ENCODE results near the gene SRRM3. TPM values are rescaled to one million over a fixed set of nuclear protein-coding genes. Genes with fewer than 3 reads are reported as not detected.
"Not testable (repeated sequence)": the region's sequence is repeated elsewhere in the genome, so short reads cannot be mapped to it uniquely, and the experiment has no call there.

The SRRM3 gene
- total and polyA plus RNA-seq, 2 donors, result 0.58 to 3.0 TPM

- not testable (repeated sequence) for H3K4me1 ChIP-seq (ENCODE audit: insufficient read depth); DNase-seq (ENCODE audit: extremely low spot score); H3K4me3 ChIP-seq (ENCODE audit: low read depth, low read length); H3K27ac ChIP-seq (ENCODE audit: low read depth); H3K36me3 ChIP-seq (ENCODE audit: insufficient read depth)
- 96% methylated on average over 2 of the region's 2 CpGs for WGBS
Measured at GRCh38 chr7:76335417-76335816, 133.7 kb downstream of the SRRM3 start.

GRCh38 chr7:76336094-76336493 is 134.4 kb downstream of the SRRM3 start:
- H3K27ac ChIP-seq (ENCODE audit: low read depth), result no peak overlapping the region
- H3K4me3 ChIP-seq (ENCODE audit: low read depth, low read length), result no peak overlapping the region
- no peaks in the 10 kb centered on the region for H3K36me3 ChIP-seq (ENCODE audit: insufficient read depth)
- DNase-seq (ENCODE audit: extremely low spot score), result no peak
- H3K4me1 ChIP-seq (ENCODE audit: insufficient read depth), result peaks cover 1% of the 10 kb centered on the region

Other genes with a start within 250 kb of the SRRM3 start
- 17.8 TPM for gene TMEM120A, start 207.3 kb upstream of the SRRM3 start, total RNA-seq
- 90.2 TPM for gene TMEM120A, start 207.3 kb upstream of the SRRM3 start, polyA plus RNA-seq
- gene STYXL1, start 153.9 kb upstream of the SRRM3 start, total RNA-seq, result 20.5 TPM
- gene STYXL1, start 153.9 kb upstream of the SRRM3 start, polyA plus RNA-seq, result 26.7 TPM
- 29.6 TPM for gene MDH2, start 153.8 kb upstream of the SRRM3 start, total RNA-seq
- gene MDH2, start 153.8 kb upstream of the SRRM3 start, polyA plus RNA-seq, result 145 TPM
- 53.1 TPM for gene HSPB1, start 100.8 kb downstream of the SRRM3 start, total RNA-seq
- 2,722 TPM for gene HSPB1, start 100.8 kb downstream of the SRRM3 start, polyA plus RNA-seq
- gene YWHAG, start 157.1 kb downstream of the SRRM3 start, total RNA-seq, result 55.0 TPM
- 95.5 TPM for gene YWHAG, start 157.1 kb downstream of the SRRM3 start, polyA plus RNA-seq
- gene SSC4D, start 207.8 kb downstream of the SRRM3 start, total RNA-seq, result 0.37 TPM
- gene SSC4D, start 207.8 kb downstream of the SRRM3 start, polyA plus RNA-seq, result 0.68 TPM
- gene ZP3, start 223.1 kb downstream of the SRRM3 start, total RNA-seq, result 0.42 TPM
- 1.1 TPM for gene ZP3, start 223.1 kb downstream of the SRRM3 start, polyA plus RNA-seq